Cardiac muscle cell (in vitro differentiated cells and primary cell): ENCODE measurements around the gene CNRIP1. TPM values are rescaled to one million over a fixed set of nuclear protein-coding genes. Genes with fewer than 3 reads are reported as not detected.

Experiments used
- DNase-seq, 2 donors: peaks; one replicate each; pipeline versions ENCODE4 v3.0.0 to v3.0.0-alpha.2; 2010 to 2017; ENCODE audit warnings: low read depth in 1 of 2, low spot score in 1 of 2
- H3K27ac ChIP-seq: fragments of 200-600 bp; sonication (generic); 2 replicates; pipeline ENCODE4 v1.5.1; 2016
- H3K27me3 ChIP-seq: fragments of 200-600 bp; sonication (generic); 2 replicates; pipeline ENCODE4 v1.6.0; 2016; ENCODE audit warnings: control low read depth
- H3K36me3 ChIP-seq: fragments of 200-600 bp; sonication (generic); 2 replicates; pipeline ENCODE4 v1.5.1; 2016; ENCODE audit warnings: control low read depth
- H3K4me1 ChIP-seq: fragments of 200-600 bp; sonication (generic); 2 replicates; pipeline ENCODE4 v1.8.1; 2017; ENCODE audit warnings: low read depth, mild to moderate bottlenecking, mixed run types
- H3K4me3 ChIP-seq: fragments of 200-600 bp; sonication (generic); 2 replicates; pipeline ENCODE4 v1.5.1; 2016; ENCODE audit warnings: mild to moderate bottlenecking
- H3K9me3 ChIP-seq: fragments of 200-600 bp; sonication (generic); 2 replicates; pipeline ENCODE4 v1.5.1; 2017; ENCODE audit warnings: low read depth, mild to moderate bottlenecking, control low read depth
- polyA plus RNA-seq: library from polyadenylated mRNA; unstranded; fragments of >200 nt; fragmentation: Nextera tagmentation; extraction: Ambion mirVana; gene quantifications from 2 replicates; pipeline ENCODE4 v1.2.1, GENCODE V29; 2016
- total RNA-seq: library from RNA; depleted of rRNA; stranded (reverse); fragments of >200 nt; gene quantifications from 2 replicates; pipeline ENCODE4 v1.2.3, GENCODE V29; 2016
- TF ChIP-seq, protein P1 (sequence below): IDR thresholded peaks from 2 replicates; pipeline ENCODE4 v1.5.1; 2012; ENCODE audit warnings: low read depth, mild to moderate bottlenecking, low read length

The CNRIP1 gene
- total and polyA plus RNA-seq, 2 experiments from 2014 or later: 6.9 to 14.3 TPM

- DNase-seq: no peak
- H3K4me3 ChIP-seq: no peak overlapping the region
- H3K4me1 ChIP-seq: no peaks in the 10 kb centered on the region
- no peak overlapping the region for H3K27ac ChIP-seq
- peaks cover 6% of the 10 kb centered on the region for H3K27me3 ChIP-seq
- H3K9me3 ChIP-seq: no peaks in the 10 kb centered on the region
- TF ChIP-seq, protein P1, sequence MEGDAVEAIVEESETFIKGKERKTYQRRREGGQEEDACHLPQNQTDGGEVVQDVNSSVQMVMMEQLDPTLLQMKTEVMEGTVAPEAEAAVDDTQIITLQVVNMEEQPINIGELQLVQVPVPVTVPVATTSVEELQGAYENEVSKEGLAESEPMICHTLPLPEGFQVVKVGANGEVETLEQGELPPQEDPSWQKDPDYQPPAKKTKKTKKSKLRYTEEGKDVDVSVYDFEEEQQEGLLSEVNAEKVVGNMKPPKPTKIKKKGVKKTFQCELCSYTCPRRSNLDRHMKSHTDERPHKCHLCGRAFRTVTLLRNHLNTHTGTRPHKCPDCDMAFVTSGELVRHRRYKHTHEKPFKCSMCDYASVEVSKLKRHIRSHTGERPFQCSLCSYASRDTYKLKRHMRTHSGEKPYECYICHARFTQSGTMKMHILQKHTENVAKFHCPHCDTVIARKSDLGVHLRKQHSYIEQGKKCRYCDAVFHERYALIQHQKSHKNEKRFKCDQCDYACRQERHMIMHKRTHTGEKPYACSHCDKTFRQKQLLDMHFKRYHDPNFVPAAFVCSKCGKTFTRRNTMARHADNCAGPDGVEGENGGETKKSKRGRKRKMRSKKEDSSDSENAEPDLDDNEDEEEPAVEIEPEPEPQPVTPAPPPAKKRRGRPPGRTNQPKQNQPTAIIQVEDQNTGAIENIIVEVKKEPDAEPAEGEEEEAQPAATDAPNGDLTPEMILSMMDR: no peak
- H3K36me3 ChIP-seq: no peaks in the 10 kb centered on the region
Observed at GRCh38 chr2:68340226-68341061, 20.7 kb upstream of the CNRIP1 start.

DNA sequence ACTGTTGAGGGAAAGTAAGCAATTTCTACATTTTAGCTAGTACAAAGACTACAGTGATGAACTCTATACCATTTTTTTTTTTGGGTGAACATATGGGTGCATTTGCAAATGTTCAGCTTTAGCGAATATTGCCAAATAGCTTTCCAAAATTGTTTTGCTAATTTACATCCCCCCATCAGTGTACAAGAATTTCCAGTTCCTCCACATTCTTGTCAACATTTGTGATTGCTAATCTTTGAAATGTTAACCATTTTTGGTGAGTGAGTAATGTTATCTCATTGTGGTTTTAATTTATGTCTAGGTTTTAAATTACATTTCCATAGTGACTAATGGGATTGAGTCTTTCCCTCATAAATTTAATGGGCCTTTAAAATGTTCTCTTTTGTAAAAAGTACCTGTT is 16.4 kb upstream of the CNRIP1 start:
- no peak overlapping the region for H3K4me3 ChIP-seq
- H3K27me3 ChIP-seq: peaks cover 6% of the 10 kb centered on the region
- H3K27ac ChIP-seq: no peak overlapping the region
- DNase-seq: peak in 1 of 2 donors; percentile 77
- no peaks in the 10 kb centered on the region for H3K36me3 ChIP-seq
- H3K4me1 ChIP-seq: no peaks in the 10 kb centered on the region
- no peaks in the 10 kb centered on the region for H3K9me3 ChIP-seq
- TF ChIP-seq, protein P1: no peak

GRCh38 chr2:68333931-68334330 is 14.2 kb upstream of the CNRIP1 start:
- Histone ChIP-seq H3K36me3 (no peaks in the 10 kb centered on the region), H3K4me3 (no peak overlapping the region), H3K4me1 (no peaks in the 10 kb centered on the region), H3K27me3 (no peaks in the 10 kb centered on the region), H3K27ac (no peak overlapping the region), H3K9me3 (no peaks in the 10 kb centered on the region)
- DNase-seq: no peak
- TF ChIP-seq, protein P1: no peak

DNA sequence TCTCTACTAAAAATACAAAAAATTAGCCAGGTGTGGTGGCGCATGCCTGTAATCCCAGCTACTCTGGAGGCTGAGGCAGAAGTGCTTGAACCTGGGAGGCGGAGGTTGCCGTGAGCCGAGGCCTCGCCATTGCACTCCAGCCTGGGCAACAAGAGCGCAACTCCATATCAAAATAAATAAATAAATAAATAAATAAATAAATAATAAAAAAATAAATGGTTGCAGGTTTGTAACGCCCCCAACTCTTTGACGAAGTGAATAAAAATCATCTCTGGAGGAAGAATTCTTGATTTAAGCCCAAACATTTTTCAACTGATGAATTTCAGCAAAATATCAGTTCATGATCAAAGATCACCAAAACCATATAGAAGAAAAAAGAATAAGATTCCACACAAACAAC is 13.3 kb upstream of the CNRIP1 start:
- Histone ChIP-seq H3K27ac (no peak overlapping the region), H3K4me3 (no peak overlapping the region), H3K27me3 (peaks cover 3% of the 10 kb centered on the region), H3K4me1 (no peaks in the 10 kb centered on the region), H3K36me3 (no peaks in the 10 kb centered on the region), H3K9me3 (no peaks in the 10 kb centered on the region)
- DNase-seq: no peak
- TF ChIP-seq, protein P1: no peak

DNA sequence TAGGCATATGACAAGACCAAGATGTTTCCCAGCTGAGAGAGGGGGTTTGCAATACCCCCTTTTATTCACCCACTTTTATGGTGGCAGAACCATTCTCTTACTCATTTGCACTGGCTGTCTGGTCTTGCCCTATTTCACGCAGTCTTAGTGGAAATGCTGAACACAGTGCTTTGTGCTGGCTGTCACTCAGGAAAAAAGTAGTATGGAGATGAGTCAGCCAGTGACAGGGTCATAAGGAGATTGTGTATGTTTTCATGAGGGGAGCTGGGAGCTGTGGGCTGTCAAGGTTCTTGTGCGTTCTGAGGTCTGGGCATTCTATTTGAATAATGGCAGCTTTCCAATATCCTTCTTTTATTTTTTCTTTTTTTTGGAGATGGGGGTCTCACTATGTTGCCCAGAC is 10.9 kb upstream of the CNRIP1 start:
- TF ChIP-seq, protein P1: no peak
- Histone ChIP-seq H3K9me3 (no peaks in the 10 kb centered on the region), H3K36me3 (no peaks in the 10 kb centered on the region), H3K27ac (no peak overlapping the region), H3K27me3 (peaks cover 8% of the 10 kb centered on the region), H3K4me3 (no peak overlapping the region), H3K4me1 (no peaks in the 10 kb centered on the region)
- DNase-seq: peak in 1 of 2 donors; percentile 66
